GM21447 (cell line): ENCODE results near the gene NMB.
A peak's percentile ranks its signal among the peaks of the same experiment; 100 is the strongest.
"Not testable (repeated sequence)": the region's sequence is repeated elsewhere in the genome, so short reads cannot be mapped to it uniquely, and the experiment has no call there.

Experiments used
- ATAC-seq: cut with Tn5 transposase; IDR thresholded peaks from one replicate; pipeline ENCODE4 v1.9.1; 2021; ENCODE audit not compliant: unreplicated experiment

NMB gene

DNA sequence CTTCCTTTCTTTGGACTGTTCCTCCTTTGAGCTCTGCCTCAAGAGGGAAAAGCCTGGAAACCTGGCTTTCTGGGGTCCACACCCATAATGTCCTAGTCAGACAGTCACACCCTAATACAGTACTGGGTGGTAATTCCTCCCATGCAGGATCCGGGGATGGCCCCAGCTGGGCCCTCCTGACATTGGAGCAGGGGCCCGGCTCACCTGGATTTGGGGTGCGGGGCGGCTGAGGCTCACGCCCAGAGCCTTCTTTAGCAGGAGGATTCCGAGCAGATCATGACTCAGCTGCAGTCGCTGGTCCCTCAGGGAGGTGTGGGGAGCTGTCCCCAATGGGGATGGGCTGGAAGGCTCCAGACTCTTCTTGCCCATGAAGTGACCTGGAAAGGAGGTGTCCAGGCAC lies 1.0 kb downstream of the NMB start:
- no peak for ATAC-seq

DNA sequence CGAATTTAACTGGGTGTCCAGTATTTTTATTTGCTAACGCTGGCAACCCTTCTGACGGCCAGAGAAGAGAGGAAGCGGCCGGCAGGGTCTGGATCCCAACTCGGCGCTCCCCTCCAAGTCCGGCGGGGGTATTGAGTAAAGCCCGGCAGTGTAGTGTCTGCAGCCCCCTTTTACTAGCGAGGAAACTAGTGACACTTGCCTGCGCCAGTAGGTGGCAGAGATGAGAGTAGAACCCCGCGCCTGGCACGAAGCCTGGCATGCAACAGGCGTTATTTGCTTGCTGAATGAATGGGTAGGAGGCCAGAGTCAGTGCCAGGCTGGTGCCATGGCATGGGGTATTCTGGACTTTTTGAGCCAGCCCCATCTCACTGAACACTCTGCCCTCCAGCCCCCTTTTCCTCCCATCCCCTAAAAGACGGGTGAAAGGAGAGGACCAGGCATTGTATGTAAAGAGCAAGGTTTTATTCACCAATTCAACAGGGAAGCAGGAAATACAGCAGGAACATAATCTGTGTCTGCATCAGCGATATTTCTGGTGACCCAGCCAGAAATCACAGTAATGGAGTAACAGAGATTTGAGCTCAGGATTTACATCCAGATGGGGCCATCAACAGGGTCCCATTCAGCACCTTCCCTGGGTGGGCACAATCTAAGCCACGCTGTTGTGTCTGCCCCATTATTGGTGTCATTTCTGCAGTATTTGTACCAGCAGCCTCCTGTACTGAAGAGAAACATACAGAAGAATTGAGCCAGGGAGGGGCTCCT lies 3.1 kb downstream of the NMB start:
- peak; percentile 45 for ATAC-seq

DNA sequence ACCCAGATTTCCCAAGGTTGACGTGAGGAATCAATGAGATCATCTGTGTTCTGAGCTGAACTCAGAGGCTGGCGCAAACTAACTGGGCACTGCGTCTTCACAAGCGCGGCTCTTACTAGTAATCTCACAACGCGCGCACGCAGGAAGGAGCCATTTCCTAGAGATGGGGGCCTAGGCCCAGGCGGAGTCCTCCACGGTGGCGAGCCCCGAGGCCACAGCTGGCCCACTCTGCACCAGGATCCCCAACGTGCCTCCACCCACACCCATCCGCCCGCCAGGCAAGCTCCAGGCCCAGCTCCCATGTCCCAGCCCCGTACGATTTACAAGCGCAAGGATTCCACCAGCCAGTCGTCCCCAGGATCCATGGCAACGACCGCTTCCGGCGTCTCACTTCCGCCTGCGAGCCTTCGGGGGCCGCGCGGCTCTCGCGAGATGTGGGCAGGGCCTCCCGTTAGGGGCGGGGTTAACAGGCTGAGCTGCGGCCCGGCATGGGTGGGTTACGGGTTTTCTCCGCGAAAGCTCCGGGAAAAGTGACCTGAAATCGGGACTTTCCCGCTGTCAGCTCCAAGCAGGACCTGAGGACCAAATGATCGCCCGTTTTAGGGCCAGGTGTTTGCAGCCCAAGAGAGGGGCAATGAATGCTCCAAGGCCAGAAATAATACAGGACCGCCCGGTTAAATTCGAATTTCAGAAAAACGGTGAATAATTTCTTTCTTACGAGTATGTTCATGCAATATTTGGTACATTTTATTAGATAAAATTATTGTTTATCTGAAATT lies 3.9 kb downstream of the NMB start, which contains the start of gene WDR73:
WDR73 (minus strand) TSS at position 374 of the 779 bp plus-strand sequence; CDS start at position 365, 9 bp downstream.
- ATAC-seq = peak; percentile 78

DNA sequence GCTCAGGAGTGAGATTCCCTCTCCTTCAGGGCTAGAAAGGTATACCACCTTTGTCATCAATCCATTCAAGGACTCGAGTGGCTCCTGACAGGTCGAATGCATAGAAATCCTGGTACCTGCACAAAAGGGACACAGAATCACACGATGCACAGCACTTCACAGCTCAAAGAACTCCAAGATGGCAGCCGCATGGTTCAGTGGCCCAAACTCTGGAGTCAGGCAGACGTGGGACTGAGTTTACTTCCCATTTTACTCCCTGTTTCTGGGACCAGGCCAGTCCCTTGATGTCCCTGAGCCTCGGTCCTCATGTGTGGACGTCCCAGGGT lies 4.5 kb downstream of the NMB start:
- no peak for ATAC-seq

DNA sequence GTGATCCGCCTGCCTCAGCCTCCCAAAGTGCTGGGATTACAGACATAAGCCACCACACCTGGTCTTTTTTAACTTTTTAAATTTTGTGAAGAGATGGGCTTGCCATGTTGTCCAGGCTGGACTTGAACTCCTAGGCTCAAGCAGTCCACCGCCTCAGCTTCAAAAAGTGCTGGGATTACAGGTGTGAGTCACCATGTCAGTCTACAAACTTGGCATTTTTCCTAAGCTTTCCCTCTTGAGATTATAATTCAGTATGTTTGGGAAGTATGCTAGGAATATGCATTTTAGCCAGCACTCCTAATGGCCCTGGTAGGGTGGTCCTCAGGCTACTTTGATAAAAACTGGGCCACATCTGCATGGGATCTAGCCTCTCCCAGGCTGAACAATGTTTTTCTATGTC lies 8.3 kb downstream of the NMB start:
- ATAC-seq = no peak

DNA sequence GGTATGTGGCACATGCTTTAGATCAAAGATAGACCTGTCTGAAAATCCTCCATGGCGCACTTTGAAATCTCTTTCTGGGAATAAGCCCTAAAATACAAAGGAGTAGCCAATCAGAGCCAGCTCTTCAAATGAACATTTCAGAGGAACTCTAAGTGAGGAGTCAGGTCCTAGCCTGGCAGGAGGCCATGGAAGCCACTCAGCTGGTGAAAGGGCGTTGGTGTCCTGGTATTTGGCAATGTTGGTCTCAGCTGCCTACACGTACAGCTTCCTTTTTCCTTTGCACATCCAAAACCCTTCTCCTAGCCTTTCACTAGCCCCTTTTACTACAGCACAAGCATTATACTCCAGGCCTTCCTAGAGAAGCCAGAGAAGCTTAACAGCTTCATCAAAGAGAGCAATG lies 9.5 kb downstream of the NMB start:
- no peak for ATAC-seq

DNA sequence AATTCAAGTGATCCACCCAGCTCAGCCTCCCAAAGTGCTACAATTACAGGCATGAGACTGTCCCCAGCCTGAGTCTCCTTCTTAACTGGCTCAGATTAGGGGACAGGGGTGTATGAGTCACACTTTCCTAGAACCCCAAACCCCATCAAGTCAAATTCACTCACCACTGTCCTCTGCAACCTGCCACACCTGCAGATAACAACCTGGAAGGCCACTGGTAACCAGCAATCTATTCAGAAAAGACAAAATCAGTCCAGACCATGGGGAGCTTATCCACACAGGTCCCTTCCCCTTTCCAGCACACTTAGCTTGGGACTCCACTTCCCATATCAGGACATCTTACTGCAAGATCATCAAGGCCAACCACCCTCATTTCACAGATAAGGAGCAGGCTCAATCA lies 10.3 kb downstream of the NMB start:
- no peak for ATAC-seq

DNA sequence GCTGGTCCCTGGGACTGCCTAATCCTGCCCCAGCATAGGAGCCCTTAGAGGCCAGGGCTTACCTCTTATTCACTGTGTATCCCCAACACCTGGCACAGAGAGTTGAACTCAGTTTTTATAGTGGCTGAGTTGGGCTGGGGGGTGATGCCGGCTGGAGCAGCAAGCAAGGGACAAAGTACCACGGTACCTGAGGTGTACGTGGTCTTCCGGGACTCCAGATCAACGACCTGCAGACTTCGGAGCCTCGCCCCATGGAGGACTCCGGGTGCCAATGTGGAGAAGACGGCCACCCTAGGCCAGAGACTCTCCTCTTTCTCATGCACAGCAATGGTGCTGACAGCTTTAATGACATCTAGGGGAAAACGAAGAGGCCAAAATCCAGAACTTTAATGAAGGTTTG lies 12.0 kb downstream of the NMB start:
- no peak for ATAC-seq

DNA sequence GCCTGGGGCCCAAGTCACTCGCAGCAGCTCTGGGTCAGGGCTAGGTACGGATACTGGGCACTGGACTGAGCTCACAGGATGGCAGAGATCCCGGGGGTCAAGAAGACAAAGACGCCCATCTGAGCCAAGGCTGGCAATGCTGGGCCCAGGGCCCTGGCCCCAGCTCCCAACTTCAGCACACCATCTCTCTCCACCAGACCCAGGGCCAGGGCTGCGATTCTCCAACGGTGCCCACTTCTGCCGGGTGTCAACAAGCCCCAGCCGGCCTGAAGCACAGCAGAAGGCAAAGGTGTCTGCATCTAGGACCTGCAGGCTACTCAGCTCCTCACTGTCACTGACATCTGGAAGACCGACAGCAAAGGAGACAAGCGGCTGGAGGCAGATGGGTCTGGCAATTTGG lies 12.5 kb downstream of the NMB start:
- no peak for ATAC-seq

DNA sequence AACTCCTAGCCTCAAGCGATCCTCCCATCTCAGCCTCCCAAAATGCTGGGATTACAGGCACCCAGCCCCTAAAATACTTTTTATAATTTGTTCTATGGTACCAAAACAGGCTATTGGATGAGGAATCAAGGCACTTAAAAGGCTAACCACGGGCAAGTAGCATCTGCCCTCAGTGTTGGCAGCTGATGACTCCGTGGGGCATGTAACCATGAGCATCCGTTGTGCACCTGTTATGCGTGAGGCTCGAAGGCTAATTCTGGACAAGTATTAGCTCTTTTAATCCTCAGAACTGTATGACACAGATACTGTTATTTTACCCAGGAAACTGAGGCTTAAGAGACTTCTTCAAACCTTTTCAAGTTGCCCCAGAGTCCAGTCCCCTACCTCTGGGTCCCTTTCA lies 14.2 kb downstream of the NMB start:
- ATAC-seq = no peak

DNA sequence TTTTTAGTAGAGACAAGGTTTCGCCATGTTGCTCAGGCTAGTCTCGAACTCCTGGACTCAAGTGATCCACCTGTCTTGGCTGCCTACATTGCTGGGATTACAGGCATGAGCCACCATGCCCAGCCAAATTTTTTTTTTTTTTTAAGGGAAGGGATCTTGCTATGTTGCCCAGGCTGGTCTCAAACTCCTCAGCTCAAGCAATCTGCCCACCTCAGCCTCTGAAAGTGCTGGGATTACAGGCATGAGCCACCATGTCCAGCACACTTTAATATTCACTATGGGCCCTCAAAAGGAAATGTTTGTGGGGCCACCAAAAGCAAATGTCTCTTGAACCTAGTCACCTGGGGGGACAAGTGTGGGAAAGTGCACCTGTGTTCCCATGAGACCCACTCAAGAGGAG lies 15.4 kb downstream of the NMB start:
- not testable (repeated sequence) for ATAC-seq

DNA sequence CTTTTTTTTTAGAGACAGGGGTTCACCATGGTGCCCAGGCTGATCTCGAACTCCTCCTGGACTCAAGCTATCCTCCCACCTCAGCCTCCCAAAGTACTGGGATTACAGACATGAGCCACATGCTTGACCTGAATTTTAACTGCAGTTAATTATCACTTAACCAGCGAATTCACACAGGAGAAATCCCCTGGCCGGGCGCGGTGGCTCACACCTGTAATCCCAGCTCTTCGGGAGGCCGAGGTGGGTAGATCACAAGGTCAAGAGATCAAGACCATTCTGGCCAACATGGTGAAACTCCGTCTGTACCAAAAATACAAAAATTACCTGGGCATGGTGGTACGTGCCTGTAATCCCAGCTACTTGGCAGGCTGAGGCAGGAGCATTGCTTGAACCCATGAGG lies 16.1 kb downstream of the NMB start:
- ATAC-seq = not testable (repeated sequence)

DNA sequence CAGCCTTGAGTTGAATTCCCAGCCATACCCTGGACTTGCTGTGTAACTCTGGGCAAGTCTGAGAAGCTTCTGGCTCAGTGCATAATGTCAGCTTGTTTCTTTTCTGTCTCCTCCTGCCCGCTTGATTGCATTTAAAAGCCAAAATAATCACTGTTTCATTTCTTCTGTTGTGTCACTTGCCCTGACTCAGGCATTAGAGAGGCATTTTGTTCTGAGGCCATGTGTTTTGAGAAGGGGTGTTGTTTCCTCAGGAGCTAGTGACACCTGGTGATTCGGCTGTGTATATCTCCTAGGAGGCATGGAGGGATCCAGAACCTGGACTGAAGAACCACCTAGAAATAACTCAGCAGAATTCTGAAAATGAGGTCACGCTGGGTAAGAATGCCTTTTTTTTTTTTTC lies 19.9 kb downstream of the NMB start:
- ATAC-seq = no peak

DNA sequence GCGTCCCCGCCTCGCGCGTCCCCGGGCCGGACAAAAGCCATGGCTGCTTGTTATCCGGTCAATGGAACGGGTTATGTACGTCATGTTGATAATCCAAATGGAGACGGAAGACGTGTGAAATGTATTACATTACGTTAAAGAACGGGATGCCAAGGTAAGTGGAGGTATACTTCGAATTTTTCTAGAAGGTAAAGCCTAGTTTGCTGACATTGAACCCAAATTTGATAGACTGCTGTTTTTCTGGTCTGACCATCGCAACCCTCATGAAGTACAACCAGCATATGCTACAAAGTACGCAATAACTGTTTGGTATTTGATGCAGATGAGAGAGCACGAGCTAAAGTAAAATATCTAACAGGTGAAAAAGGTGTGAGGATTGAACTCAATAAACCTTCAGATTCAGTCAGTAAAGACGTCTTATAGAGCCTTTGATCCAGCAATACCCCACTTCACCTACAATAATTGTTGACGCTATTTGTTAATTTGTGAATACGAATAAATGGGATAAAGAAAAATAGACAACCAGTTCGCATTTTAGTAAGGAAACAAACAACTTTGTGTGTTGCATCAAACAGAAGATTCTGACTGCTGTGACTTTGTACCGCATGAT lies 23.7 kb downstream of the NMB start:
- ATAC-seq = no peak

DNA sequence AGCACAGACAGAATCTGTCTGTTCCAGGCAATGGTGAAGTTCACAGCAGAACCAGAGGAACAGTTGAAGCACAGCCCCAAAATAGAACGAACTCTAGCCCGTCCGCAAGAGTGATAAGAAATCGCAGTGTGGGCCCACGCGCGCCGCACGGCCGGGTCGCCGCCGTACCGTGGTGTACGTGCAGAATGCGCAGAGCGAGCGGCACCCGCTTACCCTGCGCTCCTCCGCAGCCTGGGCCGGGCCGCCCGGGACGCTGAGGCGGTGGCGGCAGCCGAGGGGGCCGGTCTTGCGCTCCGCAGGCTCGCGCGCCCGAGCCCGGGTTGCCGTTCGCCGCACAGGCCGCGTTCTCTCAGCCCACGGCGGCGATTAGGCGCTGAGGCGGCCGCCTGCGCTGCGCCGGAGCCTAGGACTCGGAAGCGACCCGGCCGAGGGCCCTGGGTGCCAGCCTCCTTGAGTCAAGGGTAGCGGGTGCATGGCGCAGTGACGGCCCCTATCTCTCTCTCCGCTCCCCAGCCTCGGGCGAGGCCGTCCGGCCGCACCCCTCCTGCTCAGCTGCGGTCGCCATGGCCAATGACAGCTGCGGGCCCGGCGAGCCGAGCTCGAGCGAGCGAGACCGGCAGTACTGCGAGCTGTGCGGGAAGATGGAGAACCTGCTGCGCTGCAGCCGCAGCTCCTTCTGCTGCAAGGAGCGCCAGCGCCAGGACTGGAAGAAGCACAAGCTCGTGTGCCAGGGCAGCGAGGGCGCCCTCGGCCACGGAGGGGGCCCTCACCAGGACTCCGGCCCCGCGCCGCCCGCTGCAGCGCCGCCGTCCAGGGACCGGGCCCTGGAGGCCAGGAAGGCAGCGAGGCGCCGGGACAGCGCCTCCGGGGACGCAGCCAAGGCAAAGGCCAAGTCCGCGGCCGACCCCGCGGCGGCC lies 24.4 kb downstream of the NMB start:
- ATAC-seq = peak; percentile 40

DNA sequence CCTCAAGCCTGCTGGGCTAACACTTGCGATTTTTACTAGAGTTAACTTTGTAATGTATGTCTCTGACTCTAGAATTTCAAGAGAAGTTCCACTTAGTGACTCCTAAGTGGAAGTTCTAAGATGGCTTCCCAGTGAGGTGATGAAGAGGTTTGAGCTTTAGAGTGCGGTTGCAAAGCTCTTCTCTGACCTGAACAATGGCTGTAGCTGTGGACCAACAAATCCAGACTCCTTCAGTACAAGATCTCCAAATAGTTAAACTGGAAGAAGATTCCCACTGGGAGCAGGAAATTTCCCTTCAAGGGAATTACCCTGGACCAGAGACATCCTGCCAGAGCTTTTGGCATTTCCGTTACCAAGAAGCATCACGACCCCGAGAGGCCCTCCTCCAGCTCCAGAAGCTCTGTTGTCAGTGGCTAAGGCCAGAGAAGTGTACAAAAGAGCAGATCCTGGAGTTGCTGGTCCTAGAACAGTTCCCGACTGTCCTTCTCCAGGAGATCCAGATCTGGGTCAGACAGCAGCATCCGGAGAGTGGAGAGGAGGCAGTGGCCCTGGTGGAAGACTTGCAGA lies 26.2 kb downstream of the NMB start:
- no peak for ATAC-seq

DNA sequence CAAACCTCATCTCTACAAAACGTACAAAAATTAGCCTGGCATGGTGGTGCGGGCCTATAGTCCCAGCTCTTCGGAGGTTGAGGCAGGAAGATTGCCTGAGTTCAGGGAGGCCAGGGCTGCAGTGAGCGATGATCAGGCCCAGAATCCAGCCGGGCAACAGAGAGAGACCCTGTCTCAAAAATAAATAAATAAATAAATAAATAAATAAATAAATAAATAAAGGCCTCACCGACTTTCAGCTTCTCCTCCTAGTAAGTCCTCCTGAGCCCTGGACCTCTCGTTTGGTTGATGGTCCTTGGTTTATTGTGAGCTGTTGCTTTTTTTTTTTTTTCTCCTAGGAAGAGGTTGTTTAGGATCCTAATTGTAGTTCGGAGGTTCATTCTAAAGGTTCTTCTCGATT lies 29.0 kb downstream of the NMB start:
- ATAC-seq = no peak

DNA sequence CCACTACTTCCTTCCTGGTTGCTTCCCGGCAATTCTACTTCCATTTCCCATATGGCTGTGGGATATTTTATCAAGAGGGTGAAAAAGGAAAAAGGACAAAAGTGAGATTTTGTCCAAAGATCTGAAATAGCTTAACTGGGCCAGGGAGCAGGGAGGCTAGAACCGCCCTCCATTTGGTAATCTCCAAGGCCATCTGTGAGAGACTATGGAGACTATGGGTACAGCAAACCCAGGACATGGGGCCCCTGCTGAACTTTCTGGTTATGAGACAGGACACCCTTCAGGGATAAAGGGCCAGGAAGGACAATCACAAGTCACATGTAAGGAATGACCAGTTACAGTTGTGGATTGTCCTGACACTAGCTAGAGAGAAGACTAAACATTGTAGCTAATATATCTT lies 32.9 kb downstream of the NMB start:
- no peak for ATAC-seq

DNA sequence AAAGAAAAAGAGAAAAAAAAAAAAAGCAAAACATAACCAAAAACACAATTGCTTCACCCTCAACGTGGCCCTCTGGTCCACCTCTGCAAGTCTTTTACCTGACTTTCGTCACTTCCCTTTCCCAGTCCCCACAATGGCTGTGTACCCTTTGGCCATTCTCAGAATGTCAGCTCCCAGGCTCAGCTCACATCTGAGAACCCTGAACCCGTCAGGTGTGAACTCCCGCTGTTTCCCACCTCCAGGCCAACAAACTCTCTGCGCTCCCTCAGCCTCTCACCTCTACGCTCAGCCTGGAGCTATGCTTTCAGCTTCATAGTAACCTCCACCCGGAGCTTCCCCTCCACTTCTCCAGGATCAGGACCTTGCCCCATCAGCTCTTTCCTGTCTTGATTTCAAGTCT lies 33.6 kb downstream of the NMB start:
- ATAC-seq = no peak

DNA sequence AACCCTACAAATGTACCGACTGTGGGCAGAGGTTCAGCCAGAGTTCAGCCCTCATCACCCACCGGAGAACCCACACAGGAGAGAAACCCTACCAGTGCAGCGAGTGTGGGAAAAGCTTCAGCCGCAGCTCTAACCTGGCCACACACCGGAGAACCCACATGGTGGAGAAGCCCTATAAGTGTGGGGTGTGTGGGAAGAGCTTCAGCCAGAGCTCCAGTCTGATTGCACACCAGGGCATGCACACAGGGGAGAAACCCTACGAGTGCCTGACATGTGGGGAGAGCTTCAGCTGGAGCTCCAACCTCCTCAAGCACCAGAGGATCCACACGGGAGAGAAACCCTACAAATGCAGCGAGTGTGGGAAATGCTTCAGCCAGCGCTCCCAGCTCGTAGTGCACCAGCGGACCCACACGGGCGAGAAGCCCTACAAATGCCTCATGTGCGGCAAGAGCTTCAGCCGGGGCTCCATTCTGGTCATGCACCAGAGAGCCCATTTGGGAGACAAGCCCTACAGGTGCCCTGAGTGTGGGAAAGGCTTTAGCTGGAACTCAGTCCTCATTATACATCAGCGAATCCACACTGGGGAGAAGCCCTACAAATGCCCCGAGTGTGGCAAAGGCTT lies 36.5 kb downstream of the NMB start:
- no peak for ATAC-seq
